Urinary bladder (tissue), 4 donors: ENCODE measurements around the gene AK8. TPM values are rescaled to one million over a fixed set of nuclear protein-coding genes. Genes with fewer than 3 reads are reported as not detected.
"Not testable (repeated sequence)": the region's sequence is repeated elsewhere in the genome, so short reads cannot be mapped to it uniquely, and the experiment has no call there.

ENCODE experiments used
- DNase-seq: peaks from one replicate; pipeline ENCODE4 v3.0.0-alpha.2; 2015; ENCODE audit errors: extremely low spot score
- H3K27ac ChIP-seq: one replicate; pipeline ENCODE4 v1.5.1; 2013; ENCODE audit warnings: low read depth, mild to moderate bottlenecking, moderate library complexity
- H3K36me3 ChIP-seq: one replicate; pipeline ENCODE4 v1.6.1; 2013; ENCODE audit warnings: mild to moderate bottlenecking, moderate library complexity; ENCODE audit not compliant: insufficient read depth
- H3K4me1 ChIP-seq: one replicate; pipeline ENCODE4 v1.6.1; 2013; ENCODE audit warnings: mild to moderate bottlenecking, moderate library complexity; ENCODE audit not compliant: insufficient read depth
- H3K4me3 ChIP-seq: one replicate; pipeline ENCODE4 v1.5.1; 2013; ENCODE audit warnings: low read depth, low read length
- WGBS: extraction: QIAGEN DNeasy Blood & Tissue Kit; methylation state at CpG from one replicate; pipeline ENCODE4 v1.1.7; 2013; 5-methylcytosine and 5-hydroxymethylcytosine counted together
- polyA plus RNA-seq: library from polyadenylated mRNA; stranded (reverse); fragments of 200-250 nt; gene quantifications from one replicate; pipeline ENCODE4 v1.2.3, GENCODE V29; 2013
- total RNA-seq: library from RNA; depleted of rRNA; stranded (reverse); fragments of >200 nt; gene quantifications from one replicate; pipeline ENCODE4 v1.2.3, GENCODE V29; 2014
- donor health status: healthy with polysubstance abuse.
- donor health status: healthy.

The AK8 gene
- total and polyA plus RNA-seq, 2 donors: 1.0 to 1.1 TPM

GRCh38 chr9:132784286-132784830 is 93.7 kb downstream of the AK8 start:
- DNase-seq: no peak
- Histone ChIP-seq H3K4me1 (no peaks in the 10 kb centered on the region), H3K27ac (no peak overlapping the region), H3K36me3 (no peaks in the 10 kb centered on the region), H3K4me3 (no peak overlapping the region)
- 70% methylated on average over 4 of the region's 4 CpGs for WGBS

GRCh38 chr9:132783006-132783405 is 95.1 kb downstream of the AK8 start:
- Histone ChIP-seq H3K36me3 (no peaks in the 10 kb centered on the region), H3K27ac (no peak overlapping the region), H3K4me1 (no peaks in the 10 kb centered on the region), H3K4me3 (no peak overlapping the region)
- DNase-seq: no peak
- 80% methylated on average over 4 of the region's 4 CpGs for WGBS

DNA sequence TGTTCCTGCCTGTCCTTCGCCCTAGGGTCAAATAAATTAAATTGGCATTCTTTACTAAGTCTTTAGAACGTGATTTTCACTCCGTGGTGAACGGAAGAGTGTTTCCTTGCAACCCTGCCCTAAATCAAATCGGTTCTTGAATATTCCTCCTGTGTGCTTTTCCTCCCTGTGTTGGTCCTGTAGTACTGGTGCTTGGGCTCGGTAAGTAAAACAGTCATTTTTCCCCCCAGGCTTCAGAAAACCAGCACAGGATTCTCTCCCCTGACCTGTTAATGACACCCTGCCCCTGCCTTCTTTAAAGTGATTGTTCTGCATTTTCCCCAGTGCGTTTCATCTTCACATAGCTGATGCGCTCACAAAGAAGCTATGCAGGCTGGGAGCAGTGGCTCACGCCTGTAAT is 96.0 kb downstream of the AK8 start:
- no peak for DNase-seq
- no peak overlapping the region for H3K4me3 ChIP-seq
- H3K27ac ChIP-seq: no peak overlapping the region
- H3K36me3 ChIP-seq: no peaks in the 10 kb centered on the region
- H3K4me1 ChIP-seq: no peaks in the 10 kb centered on the region
- WGBS: 65% methylated on average over 9 of the region's 9 CpGs

GRCh38 chr9:132780230-132781007 is 97.7 kb downstream of the AK8 start:
- no peak overlapping the region for H3K27ac ChIP-seq
- H3K4me1 ChIP-seq: no peaks in the 10 kb centered on the region
- 56% methylated on average over 8 of the region's 8 CpGs for WGBS
- H3K36me3 ChIP-seq: no peaks in the 10 kb centered on the region
- no peak overlapping the region for H3K4me3 ChIP-seq
- no peak for DNase-seq

DNA sequence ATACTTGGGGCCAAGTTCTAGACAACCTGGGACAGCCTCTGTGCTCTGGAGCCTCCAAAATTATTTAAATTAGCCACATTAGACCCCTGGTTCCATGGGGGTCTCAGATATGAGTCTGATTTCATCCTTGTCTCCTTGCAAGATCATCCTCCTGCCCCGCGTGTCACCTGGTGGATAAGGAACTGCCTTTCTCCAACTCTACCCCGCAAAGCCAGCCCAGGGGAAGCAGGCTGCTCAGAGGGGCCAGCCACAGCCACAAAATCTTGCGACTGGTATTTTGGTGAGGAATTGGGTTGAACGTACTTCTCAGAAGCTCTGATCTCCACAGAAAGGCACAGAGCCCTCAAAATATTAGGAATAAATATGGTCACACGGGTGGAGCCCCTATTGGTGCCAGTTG is 101.2 kb downstream of the AK8 start:
- Histone ChIP-seq H3K36me3 (no peaks in the 10 kb centered on the region), H3K27ac (no peak overlapping the region), H3K4me1 (no peaks in the 10 kb centered on the region), H3K4me3 (no peak overlapping the region)
- DNase-seq: no peak
- WGBS: 92% methylated on average over 6 of the region's 6 CpGs

DNA sequence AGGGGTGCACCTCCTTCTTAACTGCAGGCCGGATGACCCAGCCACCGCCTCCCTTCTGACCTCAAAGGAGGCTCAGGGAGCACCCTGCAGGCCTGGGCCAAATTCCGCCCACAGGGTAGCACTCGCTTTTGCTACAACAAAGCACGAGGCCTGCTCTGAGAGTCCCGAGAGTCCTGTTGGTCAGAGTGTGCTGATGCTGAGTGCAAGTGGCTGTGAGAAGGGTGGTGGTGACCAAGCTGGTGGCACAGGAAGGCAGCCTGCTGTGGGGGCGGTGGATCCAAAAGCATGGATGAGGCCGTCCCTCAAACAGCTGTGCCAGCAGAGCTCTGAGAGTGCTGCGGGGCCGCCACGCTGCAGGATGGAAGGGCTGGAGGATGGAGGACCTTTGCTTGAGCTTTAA is 101.8 kb downstream of the AK8 start:
- H3K36me3 ChIP-seq: no peaks in the 10 kb centered on the region

GRCh38 chr9:132775720-132776119 is 102.4 kb downstream of the AK8 start:
- DNase-seq: no peak
- WGBS: 88% methylated on average over 4 of the region's 4 CpGs
- no peaks in the 10 kb centered on the region for H3K36me3 ChIP-seq
- no peak overlapping the region for H3K4me3 ChIP-seq
- H3K4me1 ChIP-seq: no peaks in the 10 kb centered on the region
- no peak overlapping the region for H3K27ac ChIP-seq

More for the DNA sequence above, 101.8 kb downstream of the AK8 start:
- Histone ChIP-seq H3K4me1 (no peaks in the 10 kb centered on the region), H3K4me3 (no peak overlapping the region), H3K27ac (no peak overlapping the region)
- no peak for DNase-seq
- WGBS: 87% methylated on average over 11 of the region's 11 CpGs

- H3K4me1 ChIP-seq: no peaks in the 10 kb centered on the region
- H3K27ac ChIP-seq: no peak overlapping the region
- H3K4me3 ChIP-seq: no peak overlapping the region
- DNase-seq: no peak
- H3K36me3 ChIP-seq: no peaks in the 10 kb centered on the region
- 96% methylated on average over 1 of the region's 1 CpG for WGBS
These were observed 103.2 kb downstream of the AK8 start for GRCh38 chr9:132774886-132775285.

GRCh38 chr9:132773764-132774339 is 104.2 kb downstream of the AK8 start:
- Histone ChIP-seq H3K4me1 (no peaks in the 10 kb centered on the region), H3K36me3 (no peaks in the 10 kb centered on the region), H3K4me3 (no peak overlapping the region), H3K27ac (no peak overlapping the region)
- no peak for DNase-seq
- 69% methylated on average over 7 of the region's 7 CpGs for WGBS

DNA sequence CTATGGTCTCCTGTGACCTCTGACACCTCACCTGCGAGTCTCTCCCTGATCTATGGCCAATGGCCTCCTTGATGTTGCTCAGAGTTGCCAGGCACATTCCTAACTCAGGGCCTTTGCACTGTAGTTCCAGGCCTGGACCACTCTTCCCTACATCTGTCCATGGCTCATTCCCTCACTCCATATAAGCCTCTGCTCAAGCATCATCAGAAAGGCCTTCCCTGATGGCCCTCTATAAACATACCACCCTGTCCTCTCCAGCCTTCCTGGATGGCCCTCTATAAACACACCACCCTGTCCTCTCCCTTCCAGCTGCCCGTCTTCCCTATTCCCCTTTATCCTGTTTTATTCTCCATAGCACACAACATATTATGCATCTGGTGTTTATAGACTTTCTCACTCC is 105.0 kb downstream of the AK8 start:
- H3K4me1 ChIP-seq: no peaks in the 10 kb centered on the region
- H3K27ac ChIP-seq: no peak overlapping the region
- no peaks in the 10 kb centered on the region for H3K36me3 ChIP-seq
- no peak overlapping the region for H3K4me3 ChIP-seq
- DNase-seq: no peak
- WGBS: 81% methylated on average over 2 of the region's 2 CpGs

GRCh38 chr9:132771752-132772151 is 106.3 kb downstream of the AK8 start:
- H3K4me1 ChIP-seq, H3K36me3 ChIP-seq, H3K4me3 ChIP-seq, DNase-seq, H3K27ac ChIP-seq: not testable (repeated sequence)
- 96% methylated on average over 5 of the region's 5 CpGs for WGBS

- no peaks in the 10 kb centered on the region for H3K36me3 ChIP-seq
- H3K4me3 ChIP-seq: peak overlapping the region; percentile 59
- no peak for DNase-seq
- H3K4me1 ChIP-seq: no peaks in the 10 kb centered on the region
- no peak overlapping the region for H3K27ac ChIP-seq
- 77% methylated on average over 10 of the region's 10 CpGs for WGBS
These were observed 107.2 kb downstream of the AK8 start for GRCh38 chr9:132770770-132771310.

- H3K4me3 ChIP-seq: peak overlapping the region; percentile 59
- H3K4me1 ChIP-seq: no peaks in the 10 kb centered on the region
- WGBS: 4% methylated on average over 54 of the region's 54 CpGs
- H3K36me3 ChIP-seq: no peaks in the 10 kb centered on the region
- H3K27ac ChIP-seq: peak overlapping the region; percentile 58
- DNase-seq: peak; percentile 28
These were observed 107.9 kb downstream of the AK8 start for GRCh38 chr9:132769906-132770769.
